Spleen (tissue), 7 donors: ENCODE measurements around the gene CTSK.

ENCODE experiments used
- CTCF ChIP-seq, 11 experiments: fragments of 200-600 bp in 7 of 11; fragments of 450-650 bp in 4 of 11; sonication (generic) in 4 of 11; IDR thresholded peaks in 8 of 11; conservative IDR thresholded peaks in 3 of 11; 1 replicate in 7 of 11; 2 replicates in 4 of 11; pipeline versions ENCODE4 v1.4.0 to v1.8.0; 2016 to 2021; ENCODE audit warnings: antibody characterized with exemption in 11 of 11, inconsistent platforms in 4 of 11, mild to moderate bottlenecking in 1 of 11
- POLR2A ChIP-seq, 3 donors: fragments of 450-650 bp; IDR thresholded peaks; one replicate each; pipeline ENCODE4 v1.5.1; 2017; ENCODE audit warnings: antibody characterized with exemption in 3 of 3, mild to moderate bottlenecking in 1 of 3
- POLR2AphosphoS5 ChIP-seq, 3 donors: sonication (generic); formaldehyde crosslinking; IDR thresholded peaks; one replicate each; pipeline ENCODE4 v1.5.1; 2017; ENCODE audit warnings: antibody characterized with exemption in 3 of 3
- donor health status: DM: no; HTN: no; CAD: no; lungs with moderate emphysema.
- donor health status: DM: no; HTN: no; CAD: no.
- donor health status: DM: no; HTN: no; CAD: no.

GRCh38 chr1:150804671-150805070 lies 3.4 kb downstream of the CTSK start:
- TF ChIP-seq CTCF (IDR thresholded peaks at IDR 0.05 in 8 of 11, conservative IDR thresholded peaks at IDR 0.05 in 3 of 11) (no peak), POLR2A (IDR thresholded peaks at IDR 0.05) (no peak), POLR2AphosphoS5 (IDR thresholded peaks at IDR 0.05) (no peak)
